Rectal smooth muscle tissue (tissue), 1 donor: ENCODE results near the gene RP2.

Experiments used
- H3K27ac ChIP-seq: one replicate; pipeline ENCODE4 v1.7.0; 2013; ENCODE audit warnings: low read depth, low read length, inconsistent platforms
- H3K27me3 ChIP-seq: one replicate; pipeline ENCODE4 v1.7.0; 2013; ENCODE audit warnings: low read length; ENCODE audit not compliant: control insufficient read depth, insufficient read depth
- H3K36me3 ChIP-seq: one replicate; pipeline ENCODE4 v1.7.0; 2013; ENCODE audit warnings: low read length; ENCODE audit not compliant: control insufficient read depth, insufficient read depth
- H3K4me1 ChIP-seq: one replicate; pipeline ENCODE4 v1.7.0; 2013; ENCODE audit warnings: low read length; ENCODE audit not compliant: control insufficient read depth, insufficient read depth
- H3K4me3 ChIP-seq: one replicate; pipeline ENCODE4 v1.7.0; 2013; ENCODE audit warnings: low read length
- H3K9ac ChIP-seq: one replicate; pipeline ENCODE4 v1.7.0; 2013; ENCODE audit warnings: low read length

The RP2 gene

DNA sequence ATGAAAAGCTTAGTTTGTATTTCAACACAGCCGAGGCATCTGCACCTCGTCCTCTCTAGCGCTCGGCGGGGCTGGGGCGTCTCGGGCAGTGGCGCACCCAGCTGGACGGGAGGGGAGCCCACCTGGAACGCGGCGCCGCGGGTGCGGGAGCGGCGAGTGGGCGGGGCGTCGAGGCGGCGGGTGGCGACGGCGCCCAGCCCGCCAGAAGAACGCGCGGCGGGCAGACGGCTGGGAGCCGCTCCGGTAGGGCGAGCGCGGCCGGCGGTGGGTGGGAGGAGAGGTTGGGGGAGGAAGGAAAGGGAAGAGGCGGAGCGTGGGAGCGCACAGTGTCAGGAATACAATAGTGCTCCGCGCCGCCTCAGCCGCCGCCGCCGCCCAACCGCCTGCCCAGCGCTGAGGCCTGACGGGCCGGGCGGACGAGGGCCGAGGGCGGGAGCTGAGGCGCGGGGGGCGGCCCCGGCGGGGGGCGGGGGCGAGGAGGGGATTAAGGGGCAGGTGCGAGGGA is 75.3 kb downstream of the RP2 start, which contains the start of gene JADE3:
Gene JADE3, plus strand, starts transcription at position 324 of the 505 bp plus-strand sequence. CDS start 72,474 bp downstream, outside the sequence.
- Histone ChIP-seq H3K4me3 (peak within 1 kb of the TSS; percentile 69), H3K27me3 (no peaks in the 10 kb centered on the region), H3K36me3 (no peaks in the 10 kb centered on the region), H3K9ac (peak within 1 kb of the TSS; percentile 42), H3K4me1 (no peaks in the 10 kb centered on the region), H3K27ac (peak within 1 kb of the TSS; percentile 35)

DNA sequence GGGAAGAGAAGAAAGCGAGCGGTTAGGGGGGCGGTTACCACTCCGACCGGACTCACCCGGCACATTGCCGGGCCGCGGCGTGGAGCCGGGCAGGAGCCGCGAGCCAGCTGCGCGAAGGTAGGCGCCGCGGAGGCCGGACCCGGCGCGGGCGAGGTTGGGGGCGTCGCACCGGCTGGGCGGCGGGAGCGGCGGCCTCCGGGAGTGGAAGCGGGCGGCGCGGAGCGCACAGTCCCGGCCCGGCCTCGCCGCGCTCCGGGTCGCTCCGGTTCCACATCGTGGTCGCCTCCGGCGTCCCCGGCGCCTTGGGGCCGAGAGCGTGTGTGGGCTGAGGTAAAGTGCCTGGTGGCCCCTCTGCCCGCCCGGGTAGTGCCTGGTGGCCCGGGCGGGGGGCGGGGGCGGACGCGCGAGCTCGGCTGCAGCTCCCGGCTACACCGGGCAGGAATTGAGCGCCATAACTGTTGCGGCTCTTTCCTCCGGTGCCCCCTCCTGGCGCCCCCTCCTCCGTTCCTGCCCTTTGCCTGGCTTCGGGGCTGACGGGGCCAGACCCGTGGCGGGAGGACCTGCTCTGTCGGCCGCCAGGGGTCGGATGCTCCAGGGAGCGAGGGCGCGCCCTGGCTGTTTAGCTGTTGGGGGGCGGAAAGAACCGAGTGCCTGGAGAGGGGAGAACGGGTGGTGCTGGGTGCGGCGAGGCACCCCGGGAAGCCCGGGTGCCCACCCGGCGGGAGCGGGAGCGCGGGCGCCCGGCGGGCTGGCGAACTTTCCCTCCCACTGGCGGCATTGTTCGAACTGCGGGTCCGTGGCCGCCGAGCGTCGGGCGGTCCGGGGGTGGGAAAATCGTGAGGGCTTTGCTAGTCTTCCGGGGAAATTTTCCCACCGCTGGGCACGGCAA is 76.0 kb downstream of the RP2 start:
- Histone ChIP-seq H3K4me1 (no peaks in the 10 kb centered on the region), H3K9ac (peak overlapping the region; percentile 42), H3K36me3 (no peaks in the 10 kb centered on the region), H3K27me3 (no peaks in the 10 kb centered on the region), H3K27ac (peak overlapping the region; percentile 22), H3K4me3 (peak overlapping the region; percentile 69)

DNA sequence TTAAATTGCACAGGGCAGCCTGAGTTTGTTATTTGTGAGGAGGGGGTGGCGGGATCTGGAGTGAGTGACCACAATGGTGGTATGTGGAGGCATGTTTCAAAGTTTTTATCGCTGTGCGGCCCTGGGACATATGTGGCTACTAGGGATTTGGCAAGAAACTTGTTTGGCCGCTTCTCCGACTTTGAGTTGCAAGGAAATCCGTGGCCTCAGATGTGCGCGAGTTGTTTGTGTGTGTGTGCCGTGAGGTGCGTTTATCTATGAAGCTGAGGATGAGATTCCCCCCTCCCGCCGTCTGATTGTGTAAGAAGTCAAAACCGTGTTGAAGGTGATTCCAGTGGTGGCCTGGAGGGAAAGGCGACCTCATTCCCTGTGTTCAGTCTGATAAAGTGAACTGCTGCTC is 76.8 kb downstream of the RP2 start:
- H3K4me3 ChIP-seq, result peak overlapping the region; percentile 69
- H3K9ac ChIP-seq, result peak overlapping the region; percentile 42
- H3K36me3 ChIP-seq, result no peaks in the 10 kb centered on the region
- H3K27ac ChIP-seq, result no peak overlapping the region
- H3K4me1 ChIP-seq, result no peaks in the 10 kb centered on the region
- H3K27me3 ChIP-seq, result no peaks in the 10 kb centered on the region

DNA sequence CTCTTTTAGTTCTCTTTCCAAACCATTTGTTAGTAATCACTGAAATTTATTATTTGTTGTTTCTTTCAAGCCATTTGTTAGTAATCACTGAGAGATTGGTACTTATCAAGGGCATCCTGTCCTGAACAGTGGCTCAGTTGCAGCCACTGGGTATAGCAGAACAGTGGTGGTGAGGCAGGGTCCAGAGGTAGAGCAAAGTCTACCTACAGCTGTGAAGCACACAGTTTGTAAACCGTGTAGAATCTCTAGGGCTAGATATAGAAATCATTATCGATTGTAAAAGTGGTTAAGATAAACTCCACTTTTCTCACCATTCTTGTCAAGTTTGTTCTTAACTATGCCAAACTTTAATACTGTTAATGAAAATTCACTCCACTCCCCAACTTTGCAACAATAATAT is 79.4 kb downstream of the RP2 start:
- no peaks in the 10 kb centered on the region for H3K27me3 ChIP-seq
- no peaks in the 10 kb centered on the region for H3K36me3 ChIP-seq
- H3K4me1 ChIP-seq, result no peaks in the 10 kb centered on the region
- no peak overlapping the region for H3K4me3 ChIP-seq
- H3K9ac ChIP-seq, result no peak overlapping the region
- no peak overlapping the region for H3K27ac ChIP-seq

DNA sequence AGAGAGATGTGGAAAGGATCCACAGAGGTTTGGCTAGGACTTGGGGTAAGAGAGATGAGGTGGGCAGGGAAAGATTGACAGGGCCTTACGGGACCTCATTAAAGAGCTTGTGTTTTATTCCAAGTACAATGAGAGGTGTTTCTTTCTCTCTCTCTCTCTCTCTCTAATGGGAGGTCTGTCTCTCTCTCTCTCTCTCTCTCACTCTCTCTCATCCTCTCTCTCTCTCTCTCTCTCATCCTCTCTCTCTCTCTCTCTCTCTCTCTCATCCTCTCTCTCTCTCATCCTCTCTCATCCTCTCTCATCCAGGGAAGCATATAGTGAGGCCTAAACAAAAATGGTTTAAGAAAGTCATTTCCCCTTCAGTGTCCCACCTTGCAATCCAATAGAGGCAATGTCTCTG is 80.8 kb downstream of the RP2 start:
- Histone ChIP-seq H3K27me3 (no peaks in the 10 kb centered on the region), H3K9ac (no peak overlapping the region), H3K4me1 (no peaks in the 10 kb centered on the region), H3K36me3 (no peaks in the 10 kb centered on the region), H3K27ac (no peak overlapping the region), H3K4me3 (no peak overlapping the region)

DNA sequence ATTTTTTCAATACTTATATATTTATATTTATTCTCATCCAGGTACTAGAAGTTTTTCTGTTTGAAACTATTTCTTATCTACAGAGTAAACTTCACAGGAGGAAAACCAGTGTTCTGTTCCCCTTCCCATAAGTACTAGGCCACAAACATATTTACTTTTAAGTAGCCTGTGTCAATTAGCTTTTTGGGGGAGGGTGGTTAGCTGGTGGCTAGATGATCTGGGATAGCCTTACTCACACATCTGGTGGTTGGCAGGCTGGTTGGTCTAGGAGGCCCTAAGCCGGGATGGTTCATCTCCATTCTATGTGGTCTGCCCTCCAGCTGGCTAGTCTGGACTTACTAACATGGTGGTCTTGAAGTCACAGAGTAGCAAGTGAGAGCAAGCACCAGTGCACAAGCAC is 81.6 kb downstream of the RP2 start:
- Histone ChIP-seq H3K36me3 (no peaks in the 10 kb centered on the region), H3K4me3 (no peak overlapping the region), H3K9ac (no peak overlapping the region), H3K4me1 (no peaks in the 10 kb centered on the region), H3K27me3 (no peaks in the 10 kb centered on the region), H3K27ac (no peak overlapping the region)

DNA sequence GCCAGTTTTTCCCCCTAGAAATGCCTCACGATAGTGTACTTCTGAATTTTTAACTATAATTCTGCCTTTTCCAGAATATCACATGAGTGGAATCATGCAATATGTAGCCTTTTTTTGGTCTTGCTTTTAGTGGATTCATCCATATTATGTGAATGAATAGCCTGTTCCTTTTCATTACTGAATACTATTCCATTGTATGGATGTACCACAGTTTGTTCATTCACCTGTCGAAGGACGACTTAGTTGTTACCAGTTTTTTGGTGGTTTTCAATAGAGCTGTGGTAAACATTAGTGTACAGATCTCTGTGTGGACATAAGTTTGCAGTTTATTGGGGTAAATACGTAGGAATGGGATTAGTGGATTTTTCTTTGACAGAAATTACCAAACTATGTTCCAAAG is 83.4 kb downstream of the RP2 start:
- Histone ChIP-seq H3K4me3 (no peak overlapping the region), H3K9ac (no peak overlapping the region), H3K4me1 (no peaks in the 10 kb centered on the region), H3K27ac (no peak overlapping the region), H3K36me3 (no peaks in the 10 kb centered on the region), H3K27me3 (no peaks in the 10 kb centered on the region)

DNA sequence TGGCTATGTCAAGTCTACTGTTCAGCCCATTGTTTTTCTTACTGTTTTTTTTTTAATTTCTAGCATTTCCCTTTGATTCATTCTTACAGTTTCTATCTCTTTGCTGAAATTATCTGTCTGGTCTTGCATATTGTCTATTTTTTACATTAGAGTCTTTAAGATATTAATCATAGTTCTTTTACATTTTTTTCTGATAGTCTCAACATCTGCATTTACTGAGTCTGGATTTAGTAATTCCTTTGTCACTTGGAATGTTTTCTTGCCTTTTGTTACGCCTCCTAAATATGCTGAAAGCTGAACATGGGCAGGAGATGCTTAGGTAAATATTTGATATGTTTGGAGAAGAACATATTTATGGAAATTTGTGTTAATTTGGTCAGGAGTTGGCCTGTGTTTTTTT is 85.8 kb downstream of the RP2 start:
- Histone ChIP-seq H3K36me3 (no peaks in the 10 kb centered on the region), H3K27me3 (no peaks in the 10 kb centered on the region), H3K4me1 (no peaks in the 10 kb centered on the region), H3K9ac (no peak overlapping the region), H3K4me3 (no peak overlapping the region), H3K27ac (no peak overlapping the region)

DNA sequence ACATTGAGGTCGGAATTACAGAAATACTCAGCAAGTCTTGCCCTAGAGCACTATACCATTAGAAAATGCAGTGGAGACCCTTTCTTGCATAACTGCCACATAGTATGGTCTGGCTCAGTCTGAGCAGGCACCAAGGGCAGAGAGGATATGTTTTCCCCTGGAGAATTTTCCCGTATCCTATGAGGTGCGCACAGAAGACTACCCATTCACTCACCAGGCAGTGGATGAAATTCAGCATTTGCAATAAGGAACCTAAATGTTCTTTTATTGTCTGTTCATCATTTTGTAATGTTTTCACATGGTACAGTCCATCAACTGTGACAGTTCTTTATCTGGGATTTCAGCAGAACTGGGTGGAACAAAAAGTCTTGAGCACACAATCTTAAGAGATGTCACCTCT is 90.9 kb downstream of the RP2 start:
- Histone ChIP-seq H3K4me1 (no peaks in the 10 kb centered on the region), H3K27ac (no peak overlapping the region), H3K9ac (no peak overlapping the region)

DNA sequence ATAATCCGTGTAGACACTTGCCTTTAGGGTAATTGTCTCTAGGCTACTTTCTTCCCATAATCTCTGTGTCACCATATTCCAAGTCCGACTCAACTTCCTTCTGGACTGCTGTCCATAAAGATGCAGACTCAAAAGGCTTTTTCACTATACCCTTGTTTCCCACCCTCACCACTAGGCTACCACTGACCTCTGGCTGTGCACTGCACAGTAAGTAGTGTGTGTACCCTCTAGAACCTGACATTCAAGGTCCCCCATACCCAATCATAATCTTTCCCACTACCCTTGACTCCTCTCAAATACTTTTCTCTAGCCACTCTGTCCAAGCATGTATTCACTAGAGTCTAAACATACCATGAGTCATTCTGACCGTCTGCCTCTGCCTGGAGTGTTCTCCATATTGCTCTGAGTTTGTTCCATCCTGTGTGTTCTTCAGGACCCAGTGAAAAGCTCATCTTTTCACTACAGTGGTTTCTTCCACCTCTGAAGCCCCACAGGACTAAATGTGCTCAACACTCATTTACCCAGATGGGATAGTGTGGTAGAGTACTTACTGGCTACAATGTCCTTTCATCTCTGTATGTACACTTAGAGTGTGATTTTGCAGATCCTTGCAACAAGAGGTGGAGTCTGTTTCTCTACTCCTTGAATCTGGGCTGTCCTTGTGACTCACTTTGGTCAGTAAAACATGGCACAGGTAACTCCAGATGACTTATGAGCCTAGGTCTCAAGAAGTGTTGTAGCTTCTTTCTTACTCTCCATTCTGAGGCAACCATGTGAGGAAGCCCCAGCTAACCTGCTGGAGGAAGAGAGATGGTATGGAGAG is 92.8 kb downstream of the RP2 start:
- Histone ChIP-seq H3K9ac (no peak overlapping the region), H3K4me3 (no peak overlapping the region), H3K27me3 (no peaks in the 10 kb centered on the region), H3K27ac (no peak overlapping the region), H3K4me1 (no peaks in the 10 kb centered on the region), H3K36me3 (no peaks in the 10 kb centered on the region)

More for the DNA sequence above, 90.9 kb downstream of the RP2 start:
- Histone ChIP-seq H3K4me3 (no peak overlapping the region), H3K36me3 (no peaks in the 10 kb centered on the region), H3K27me3 (no peaks in the 10 kb centered on the region)
